PC-9 (cell line): ENCODE data around the gene TNIK.

Experiments used
- CTCF ChIP-seq: fragments of 200-600 bp; sonication (generic); conservative IDR thresholded peaks from 2 replicates; pipeline ENCODE4 v1.6.1; 2017; ENCODE audit warnings: mixed run types, antibody characterized with exemption, mild to moderate bottlenecking, moderate library complexity
- EZH2 ChIP-seq: fragments of 200-600 bp; sonication (generic); IDR thresholded peaks from 2 replicates; pipeline ENCODE4 v1.8.0; 2017; ENCODE audit warnings: antibody characterized with exemption, low read depth

- TF ChIP-seq CTCF, result no peak
- TF ChIP-seq EZH2, result no peak
These were observed 45.7 kb upstream of the TNIK start for GRCh38 chr3:171505822-171506333.
